HG03045 (cell line): ENCODE results near the gene MGAM2.

Source experiments
- ATAC-seq: cut with Tn5 transposase; IDR thresholded peaks from one replicate; pipeline ENCODE4 v1.9.1; 2021; ENCODE audit warnings: mild to moderate bottlenecking, moderate library complexity; ENCODE audit not compliant: unreplicated experiment

MGAM2 gene

DNA sequence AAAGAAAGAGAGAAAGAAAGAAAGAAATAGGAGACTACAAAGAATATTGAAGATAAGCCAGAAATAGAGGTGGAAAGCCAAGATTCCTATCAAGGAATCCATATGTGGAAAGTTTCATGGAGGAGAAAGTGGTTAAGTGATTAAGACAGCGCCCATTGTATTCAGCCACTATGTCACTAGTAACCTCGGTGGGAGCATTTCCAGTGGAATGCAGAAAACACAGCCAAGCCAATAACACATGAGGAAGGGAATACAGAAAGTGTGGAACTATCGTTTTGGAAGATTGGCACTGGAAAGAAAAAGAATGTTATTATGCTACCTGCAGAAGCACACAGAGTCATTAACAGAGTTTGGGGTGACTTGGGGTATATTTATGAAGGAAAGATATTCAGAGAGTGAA lies 2.7 kb downstream of the MGAM2 start:
- ATAC-seq: no peak

DNA sequence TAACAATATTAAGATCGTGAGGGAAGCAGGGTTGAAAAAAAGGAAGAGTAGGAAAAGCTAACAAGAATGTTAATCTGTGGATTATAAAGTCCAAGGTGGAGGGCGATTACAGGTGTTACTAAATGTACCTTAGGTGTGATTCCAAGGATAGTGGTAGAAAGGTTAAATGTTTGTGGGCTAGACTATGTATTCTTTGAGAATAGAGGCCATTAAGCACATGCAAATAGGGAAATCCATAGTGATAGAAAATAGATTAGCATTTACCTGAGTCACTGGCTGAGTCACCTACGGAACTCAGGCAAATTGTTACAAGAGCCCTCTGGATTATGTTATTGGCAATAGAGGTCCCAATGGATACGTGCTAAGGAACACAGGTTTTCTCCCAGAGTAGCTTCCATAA lies 9.0 kb downstream of the MGAM2 start:
- no peak for ATAC-seq

DNA sequence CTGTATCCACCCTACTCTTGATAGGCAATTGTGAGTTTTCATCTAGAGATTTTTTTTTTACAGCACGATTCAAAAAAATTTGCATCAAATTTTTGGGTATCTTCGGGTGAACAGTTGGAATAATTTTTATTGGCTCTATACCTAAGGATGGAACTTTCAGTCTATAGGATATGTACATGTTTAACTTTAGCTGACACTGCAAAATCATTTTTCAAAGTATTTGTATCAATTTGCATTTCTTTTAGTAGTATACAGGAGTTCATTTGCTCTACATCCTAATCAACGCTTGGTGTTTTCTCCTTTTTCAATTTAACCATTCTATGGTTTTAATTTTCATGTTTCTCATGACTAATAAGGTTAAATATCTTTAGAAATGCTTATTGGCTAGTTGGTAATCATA lies 11.7 kb downstream of the MGAM2 start:
- no peak for ATAC-seq

DNA sequence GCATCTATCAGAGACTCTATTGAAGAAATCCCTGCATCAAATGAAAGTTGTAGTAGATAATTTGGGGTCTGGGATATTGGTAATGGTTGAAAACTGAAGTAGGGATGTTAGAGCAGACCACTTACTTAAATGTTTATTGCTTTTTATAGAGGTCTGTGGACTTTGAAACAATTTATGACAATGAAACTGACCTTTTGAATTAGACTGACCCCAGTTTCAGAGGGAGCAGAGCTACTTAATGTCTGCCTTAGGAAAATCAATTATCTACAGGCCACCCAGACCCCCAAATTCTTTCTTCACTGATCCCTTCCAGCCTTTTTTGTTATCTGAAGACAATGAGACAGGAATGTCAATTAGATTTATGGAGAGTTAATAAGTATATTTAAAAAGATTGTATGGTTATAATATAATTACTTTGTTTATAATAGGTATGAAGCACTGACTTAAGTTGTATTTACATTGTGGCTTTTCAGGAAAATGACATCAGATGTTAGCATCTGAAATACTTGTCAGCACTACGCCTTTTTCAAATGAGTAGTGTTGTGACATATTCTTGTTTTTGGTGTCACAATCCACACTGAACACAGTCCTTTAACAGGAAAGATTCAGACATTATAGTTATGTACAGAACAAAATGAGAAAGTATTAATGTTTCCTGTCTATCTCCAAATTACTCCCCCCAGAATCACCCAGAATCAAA lies 13.9 kb downstream of the MGAM2 start:
- ATAC-seq: no peak

DNA sequence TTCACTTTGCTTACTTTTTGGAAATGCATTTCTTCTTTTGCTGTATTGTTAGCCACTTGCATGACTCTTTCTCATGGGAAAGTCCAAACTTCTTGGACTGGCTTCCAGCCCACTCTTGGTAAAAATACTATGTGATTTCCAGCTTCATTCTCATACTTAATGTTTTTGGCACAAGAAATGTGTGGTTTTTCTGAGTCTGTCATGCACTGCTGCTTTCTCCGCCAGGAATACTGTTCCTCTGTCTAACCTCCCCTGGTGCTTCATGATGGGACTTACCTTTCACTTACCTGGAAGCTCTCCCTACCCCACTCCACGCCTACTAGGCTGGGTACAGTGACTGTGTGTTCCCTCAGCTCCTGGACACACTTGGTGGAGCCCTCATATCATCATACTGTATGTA lies 18.7 kb downstream of the MGAM2 start:
- ATAC-seq: no peak

DNA sequence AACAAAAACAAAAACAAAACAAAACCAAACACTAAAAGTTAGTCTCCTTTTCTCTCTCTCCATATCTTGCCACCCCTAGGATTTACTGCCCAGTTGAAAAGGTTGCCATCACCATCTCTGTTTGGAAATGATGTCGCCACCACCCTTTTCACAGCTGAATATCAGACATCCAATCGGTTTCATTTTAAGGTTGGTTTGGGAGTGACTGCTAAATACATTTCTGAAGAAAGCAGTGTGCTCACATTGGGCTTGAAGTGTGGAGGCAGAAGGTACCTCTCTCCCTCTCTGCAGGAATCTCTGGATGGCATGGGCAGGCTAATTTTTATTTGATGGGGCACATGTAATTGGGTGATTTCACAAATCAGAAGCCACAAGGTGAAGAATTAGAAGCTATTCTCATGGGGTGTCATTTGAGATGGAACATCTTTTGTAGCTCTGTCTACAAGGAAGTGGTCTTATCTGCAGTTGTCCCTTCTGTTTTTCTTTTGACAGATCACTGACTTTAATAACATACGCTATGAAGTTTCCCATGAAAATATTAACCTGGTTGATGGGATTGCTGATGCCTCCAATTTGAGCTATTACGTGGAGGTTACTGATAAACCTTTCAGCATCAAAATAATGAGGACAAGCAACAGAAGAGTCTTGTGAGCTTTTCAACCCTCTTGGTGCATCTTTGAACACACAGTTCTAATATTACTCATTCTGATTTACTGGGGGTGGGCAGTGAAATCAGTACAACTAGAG lies 20.1 kb downstream of the MGAM2 start:
- no peak for ATAC-seq

DNA sequence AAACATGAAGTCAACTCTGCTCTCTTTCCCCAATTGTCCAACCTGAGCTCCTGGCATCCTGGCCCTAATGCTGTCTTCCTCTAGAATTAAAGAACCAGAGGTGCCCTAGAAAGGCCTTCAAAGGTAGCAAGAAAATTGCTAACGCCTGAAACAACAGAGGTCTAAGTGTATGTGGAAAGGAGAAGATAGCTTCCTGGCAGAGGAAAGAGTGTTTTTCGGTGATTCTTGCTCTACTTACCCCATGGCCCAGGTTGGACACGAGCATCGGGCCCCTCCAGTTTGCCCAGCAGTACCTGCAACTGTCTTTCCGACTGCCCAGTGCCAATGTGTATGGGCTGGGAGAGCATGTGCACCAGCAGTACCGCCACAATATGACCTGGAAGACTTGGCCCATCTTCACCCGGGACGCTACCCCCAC lies 22.2 kb downstream of the MGAM2 start:
- no peak for ATAC-seq

DNA sequence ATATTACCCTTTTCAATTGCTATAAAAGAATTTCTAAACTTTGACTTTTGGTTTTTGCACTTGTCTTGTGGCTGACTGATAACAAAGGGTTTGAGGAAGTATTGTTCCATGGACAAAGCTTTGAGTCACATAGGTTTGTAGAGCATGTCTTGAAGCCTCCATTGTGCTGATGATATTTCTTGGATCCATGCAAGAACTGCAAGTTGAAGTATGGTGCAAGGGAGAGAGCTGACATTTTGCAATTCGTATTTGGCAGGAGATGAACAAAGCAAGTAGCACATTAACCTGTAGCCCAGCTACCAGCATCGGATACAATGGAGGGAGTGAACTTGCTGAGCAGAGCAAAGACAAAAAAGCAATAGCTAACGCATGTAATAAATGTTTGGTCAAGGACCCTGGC lies 23.4 kb downstream of the MGAM2 start:
- ATAC-seq: no peak

DNA sequence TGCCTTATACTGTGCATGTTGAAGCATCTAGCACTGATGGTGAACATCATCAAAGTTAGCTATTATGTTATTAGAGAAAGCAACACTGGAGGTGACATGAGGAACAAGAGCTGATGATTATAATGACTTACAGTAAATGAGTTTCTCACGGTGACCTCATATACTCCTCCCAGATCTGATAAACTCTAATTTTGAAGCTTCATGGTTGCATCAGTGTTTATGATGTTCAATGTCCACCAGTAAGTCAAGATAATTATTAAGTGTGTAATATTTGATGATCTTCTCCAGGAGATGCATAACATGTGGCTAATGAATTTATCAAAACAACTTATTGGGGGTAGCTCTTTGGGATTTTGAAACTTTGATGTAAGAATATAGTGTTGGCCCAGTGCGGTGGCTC lies 27.5 kb downstream of the MGAM2 start:
- ATAC-seq: no peak

DNA sequence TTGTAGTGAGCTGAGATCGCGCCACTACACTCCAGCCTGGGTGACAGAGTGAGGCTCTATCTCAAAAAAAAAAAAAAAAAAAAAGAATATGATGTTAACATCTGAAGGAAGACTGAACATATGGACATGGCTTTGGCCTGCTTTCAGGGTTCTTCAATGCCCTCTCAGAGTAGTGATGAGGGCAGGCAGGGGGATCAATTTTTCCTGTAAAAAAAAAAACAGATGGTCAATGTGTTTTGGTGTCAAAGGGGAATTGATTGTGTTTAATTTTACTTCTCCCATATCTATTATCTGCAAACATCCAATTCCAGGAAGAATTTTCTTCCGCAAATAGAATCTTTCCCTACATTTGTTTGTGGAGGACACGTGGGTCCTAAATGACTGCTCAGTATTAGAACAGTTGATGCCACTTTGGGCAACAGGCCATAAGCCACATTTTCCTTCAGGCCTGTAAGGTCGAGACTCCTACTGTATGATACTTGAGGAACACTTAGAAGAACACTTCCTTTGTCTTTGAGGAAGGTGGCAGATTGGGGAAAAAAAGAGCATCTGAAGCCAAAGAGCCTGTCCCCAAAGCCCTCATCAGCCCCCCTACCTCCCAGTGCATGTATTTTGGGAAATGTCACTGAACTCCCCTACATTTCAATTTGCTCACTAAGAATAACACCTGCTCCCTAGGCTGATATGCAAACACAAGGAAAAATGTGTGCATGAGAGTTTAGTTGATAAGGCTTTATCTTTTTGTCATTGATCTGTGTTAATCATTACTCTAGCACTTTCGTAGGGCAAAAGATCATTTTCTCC lies 28.3 kb downstream of the MGAM2 start:
- ATAC-seq: no peak

DNA sequence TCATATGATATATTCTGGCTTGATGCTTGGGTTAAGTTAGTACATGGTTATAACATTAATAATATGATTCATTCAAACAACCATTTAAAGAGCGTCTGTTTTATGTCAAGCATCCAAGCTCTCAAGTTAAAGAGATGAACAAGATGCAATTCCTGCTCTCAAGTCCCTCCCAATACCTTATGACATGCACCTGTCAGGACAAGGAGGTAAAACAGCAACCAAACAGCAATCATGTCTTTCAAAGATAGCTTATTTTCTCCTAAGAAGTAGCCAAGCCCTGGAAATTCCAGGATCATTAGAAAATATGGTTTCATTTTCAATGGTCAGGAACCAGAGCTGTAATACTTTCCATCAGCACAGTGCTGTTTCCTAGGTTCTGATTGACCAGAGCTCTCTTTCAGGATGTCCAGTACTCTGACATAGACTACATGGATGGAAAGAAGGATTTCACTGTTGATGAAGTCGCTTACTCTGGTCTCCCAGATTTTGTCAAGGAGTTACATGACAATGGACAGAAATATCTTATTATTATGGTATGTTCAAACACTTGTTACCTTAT lies 29.0 kb downstream of the MGAM2 start:
- no peak for ATAC-seq

DNA sequence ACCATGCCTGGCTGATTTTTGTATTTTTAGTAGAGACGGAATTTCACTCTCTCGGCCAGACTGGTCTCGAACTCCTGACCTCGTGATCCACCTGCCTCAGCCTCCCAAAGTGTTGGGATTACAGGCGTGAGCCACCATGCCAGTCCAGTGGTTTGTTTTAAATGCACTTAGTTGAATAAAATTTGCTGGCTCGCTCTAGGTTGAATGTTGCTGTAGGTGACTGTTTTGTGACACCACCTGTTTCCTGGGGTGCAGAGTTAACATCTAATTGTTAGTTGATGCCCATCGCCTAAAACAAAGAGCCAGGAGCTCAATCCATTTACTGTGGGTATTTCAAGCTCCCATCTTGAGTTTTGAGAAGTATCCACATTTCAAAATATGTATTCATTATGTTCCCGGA lies 31.2 kb downstream of the MGAM2 start:
- no peak for ATAC-seq

DNA sequence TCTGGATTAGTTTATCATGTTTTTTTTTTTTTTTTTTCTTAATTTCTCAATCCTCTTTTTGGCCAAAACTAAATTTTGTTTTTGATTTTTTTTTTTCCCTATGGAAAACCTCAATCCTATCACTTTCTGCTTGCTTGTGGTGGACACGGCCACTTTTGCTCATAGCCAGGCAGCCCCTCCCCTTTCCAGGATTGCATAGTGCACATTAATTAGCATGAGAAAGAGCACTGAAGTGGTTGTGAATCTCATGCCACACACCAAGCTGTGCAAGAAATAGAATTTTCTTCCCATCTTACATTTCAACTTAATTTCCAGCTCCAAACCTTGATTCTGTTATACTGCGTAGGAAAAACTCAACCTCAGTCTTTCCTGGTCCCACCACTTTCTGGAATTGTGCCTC lies 34.6 kb downstream of the MGAM2 start:
- no peak for ATAC-seq

DNA sequence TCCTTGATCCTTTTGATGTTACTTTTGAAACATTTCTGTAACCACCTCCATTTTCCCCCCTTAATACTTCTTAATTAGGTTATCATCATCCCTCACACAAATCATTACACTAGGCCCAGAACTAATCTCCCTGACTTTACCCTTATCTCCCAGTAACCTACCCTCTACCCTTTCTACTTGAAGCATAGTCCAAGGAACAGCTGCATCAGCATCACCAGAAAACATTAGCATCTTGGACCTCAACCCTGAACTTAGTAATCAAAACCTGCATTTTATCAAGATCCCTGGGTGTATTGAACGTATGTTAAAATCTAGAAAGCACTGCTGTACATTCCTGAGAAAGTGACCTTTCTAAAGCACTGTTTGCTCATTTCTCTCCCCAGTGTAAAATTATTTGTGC lies 38.8 kb downstream of the MGAM2 start:
- ATAC-seq: no peak

DNA sequence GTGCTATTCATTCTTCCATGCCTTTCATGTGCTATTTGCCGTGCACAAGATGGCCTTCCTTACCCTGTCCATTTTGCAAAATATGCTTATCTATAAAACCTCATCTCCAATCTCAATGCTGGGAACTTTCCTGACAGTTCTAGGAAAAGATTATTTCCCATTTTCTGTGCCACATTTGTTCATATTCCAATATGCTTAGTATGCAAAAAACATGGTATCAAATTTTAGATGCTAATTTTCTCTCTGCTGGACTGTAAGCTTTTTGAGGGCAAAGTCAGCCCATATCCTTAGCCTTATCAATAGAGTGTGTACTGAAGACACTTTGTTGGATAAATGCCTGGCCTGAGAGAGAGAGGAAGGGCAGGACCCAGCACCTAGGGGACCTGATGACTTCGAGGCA lies 39.4 kb downstream of the MGAM2 start:
- no peak for ATAC-seq

DNA sequence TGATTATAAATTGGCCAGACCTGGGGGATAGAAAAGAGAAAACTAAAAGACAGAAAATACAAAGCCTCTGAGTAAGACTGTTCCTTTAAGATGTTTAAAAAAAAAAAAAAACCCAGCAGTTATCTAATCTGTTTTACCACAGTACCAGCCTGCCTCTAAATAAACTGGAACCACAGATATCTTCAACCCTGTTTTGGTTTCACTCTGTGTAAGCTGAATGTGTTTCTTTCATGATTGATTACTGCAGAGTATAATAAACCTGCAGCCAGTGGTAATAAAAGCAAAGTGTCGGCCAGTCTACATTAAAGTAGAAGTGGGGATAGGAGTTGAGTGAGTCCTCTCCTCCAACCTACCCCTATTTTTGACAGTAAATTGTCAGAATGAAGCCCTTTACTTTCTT lies 40.6 kb downstream of the MGAM2 start:
- no peak for ATAC-seq

DNA sequence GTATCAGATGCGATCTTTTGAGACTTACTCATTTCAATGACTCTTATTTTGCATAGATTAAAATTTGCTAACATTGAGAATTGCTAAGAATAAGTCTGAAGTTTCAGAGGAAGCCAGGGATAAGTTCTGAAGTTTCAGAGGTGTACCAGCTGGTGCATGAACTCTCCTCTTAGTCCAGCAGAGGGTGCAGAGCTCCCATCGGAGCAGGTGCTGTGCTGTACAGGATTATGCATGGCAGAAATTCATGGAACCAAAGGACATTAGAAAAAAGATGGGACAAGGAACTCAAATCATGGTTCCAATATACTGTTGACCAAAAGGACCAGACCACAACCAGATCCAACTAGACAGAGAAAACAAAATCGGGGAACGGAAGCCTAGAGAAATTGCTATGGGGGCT lies 41.9 kb downstream of the MGAM2 start:
- no peak for ATAC-seq

DNA sequence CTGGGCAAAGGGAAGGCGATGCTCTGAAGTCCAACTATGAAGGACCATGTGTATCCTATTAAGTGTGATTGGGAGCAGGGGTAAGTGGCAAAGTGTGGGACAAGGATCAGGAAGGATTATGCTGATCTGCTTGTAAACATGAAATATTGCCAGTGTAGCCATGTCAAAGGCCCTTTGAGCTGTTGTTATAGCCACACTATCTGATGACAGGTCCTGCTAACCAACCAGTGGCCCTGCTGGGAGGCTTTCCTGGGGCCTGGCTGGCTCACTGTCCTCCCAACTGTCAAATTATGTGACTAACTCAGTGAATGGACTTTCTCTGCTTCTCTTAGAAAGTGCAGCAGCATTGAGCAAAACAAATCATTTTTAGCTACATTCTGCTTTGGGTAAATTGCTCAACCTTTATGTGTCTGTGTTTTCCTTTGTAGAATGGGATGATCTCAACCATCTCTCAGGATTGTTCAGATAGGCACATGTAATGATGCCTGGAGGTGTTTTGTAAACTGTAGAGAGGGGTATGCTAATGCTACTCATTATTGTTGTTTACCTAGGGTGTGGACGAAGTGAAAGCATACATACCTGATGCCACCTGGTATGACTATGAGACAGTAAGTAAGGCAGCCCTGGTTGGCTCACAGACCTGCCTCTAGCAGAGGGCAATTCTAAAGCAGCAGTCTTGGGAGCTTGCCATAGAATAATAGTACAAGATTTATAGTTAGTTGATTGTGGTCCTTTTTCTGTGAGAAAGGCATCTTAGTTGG lies 47.4 kb downstream of the MGAM2 start:
- ATAC-seq: no peak

DNA sequence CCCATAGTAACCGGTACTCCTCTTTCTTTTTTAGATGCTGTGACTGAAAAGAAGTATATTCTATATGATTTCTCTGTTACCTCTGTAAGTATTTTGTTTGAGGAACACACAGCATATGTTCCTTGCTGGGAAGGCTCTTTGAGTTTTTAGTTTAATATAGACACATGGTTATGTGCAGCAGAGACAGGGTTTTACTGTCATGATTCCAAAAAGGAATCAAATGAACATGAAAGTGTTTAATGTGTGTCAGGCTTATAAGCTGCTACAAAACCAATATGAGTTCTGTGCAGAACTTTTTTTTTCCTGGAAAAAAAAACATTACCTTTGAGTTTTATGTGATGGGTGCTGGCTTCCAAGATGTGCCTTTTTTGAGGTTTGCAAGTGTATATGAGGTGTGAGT lies 50.4 kb downstream of the MGAM2 start:
- no peak for ATAC-seq

DNA sequence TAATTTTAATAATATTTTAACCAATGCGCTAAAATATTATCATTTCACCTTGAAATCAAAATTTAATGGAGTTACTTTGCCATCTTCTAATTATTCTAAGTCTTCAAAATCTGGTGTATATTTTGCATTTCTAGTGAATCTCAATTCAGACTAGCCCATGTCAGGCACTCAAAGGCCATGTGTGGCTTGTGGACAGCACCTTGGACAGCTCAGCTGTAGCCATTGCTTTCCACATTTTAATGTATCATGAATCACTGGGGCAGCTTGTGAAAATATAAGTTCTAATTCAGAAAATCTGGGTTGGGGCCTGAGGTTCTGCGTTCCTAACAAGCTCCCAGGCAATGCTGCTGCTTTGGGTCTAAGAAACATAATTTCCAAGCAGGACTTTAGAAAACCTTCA lies 57.2 kb downstream of the MGAM2 start:
- no peak for ATAC-seq

DNA sequence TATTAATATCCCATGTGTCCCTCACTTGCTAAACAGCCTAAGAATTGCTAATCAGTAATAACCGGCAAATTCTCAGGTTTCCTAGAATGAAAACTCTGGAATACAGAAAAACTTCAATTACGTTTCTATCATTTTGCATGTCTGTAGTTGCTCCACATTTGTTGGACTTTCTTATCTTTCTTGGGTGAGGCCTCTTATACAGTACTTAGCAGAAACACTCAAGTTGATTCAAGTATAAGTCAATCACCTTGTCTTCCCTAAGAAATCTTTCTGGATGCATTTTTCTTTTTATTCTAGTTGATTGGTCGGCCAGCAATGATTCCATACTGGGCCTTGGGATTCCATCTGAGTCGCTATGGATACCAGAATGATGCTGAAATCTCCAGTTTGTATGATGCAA lies 61.4 kb downstream of the MGAM2 start:
- no peak for ATAC-seq
